NCI-H774 (cell line): ENCODE data around the gene SNTA1.
"Not testable (repeated sequence)": the region's sequence is repeated elsewhere in the genome, so short reads cannot be mapped to it uniquely, and the experiment has no call there.

Experiments
- DNase-seq: peaks from one replicate; lab custom pipeline; 2025; lab: John Stamatoyannopoulos, UW

SNTA1 gene

GRCh38 chr20:33431797-33432381 is 11.7 kb downstream of the SNTA1 start:
- no peak for DNase-seq

GRCh38 chr20:33423875-33424274 is 19.7 kb downstream of the SNTA1 start:
- not testable (repeated sequence) for DNase-seq

DNA sequence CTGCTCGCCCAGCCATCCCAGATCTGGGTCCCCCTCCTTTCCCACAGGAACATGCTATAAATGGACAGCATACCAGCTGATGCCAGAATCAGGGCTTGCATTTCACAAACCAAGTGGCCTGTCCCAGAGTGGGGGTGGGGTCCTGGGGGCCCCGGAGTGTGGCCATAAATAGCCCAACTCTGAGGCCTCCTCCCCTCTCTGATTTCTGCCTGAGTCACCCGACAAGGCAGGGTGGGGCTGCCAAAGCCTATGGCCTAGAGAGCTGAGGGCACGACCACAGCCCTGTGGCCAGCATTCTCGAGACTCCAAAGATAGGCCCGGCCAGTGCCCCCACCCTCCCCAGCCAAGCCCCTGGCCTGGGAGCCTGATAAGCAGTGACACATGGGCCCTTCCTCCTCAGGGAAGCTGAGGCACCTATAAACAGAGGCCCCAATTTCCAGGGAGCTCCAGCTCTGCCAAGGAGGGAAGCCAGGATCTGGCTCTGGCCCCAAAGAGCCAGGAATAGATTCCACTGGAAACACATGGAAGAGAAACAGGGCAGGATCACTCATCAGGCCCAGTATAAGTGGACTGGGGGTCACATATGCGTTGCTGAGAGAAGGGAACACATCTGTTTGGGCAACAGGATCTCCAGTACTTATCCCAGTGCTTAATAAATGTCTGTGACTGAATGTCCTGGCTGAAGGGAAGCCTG is 20.3 kb downstream of the SNTA1 start:
- no peak for DNase-seq

- no peak for DNase-seq
Measured at GRCh38 chr20:33419140-33419974, 24.2 kb downstream of the SNTA1 start.

- no peak for DNase-seq
Measured at GRCh38 chr20:33418033-33418432, 25.5 kb downstream of the SNTA1 start.

GRCh38 chr20:33415948-33416347 is 27.6 kb downstream of the SNTA1 start:
- no peak for DNase-seq

GRCh38 chr20:33412484-33412838 is 31.1 kb downstream of the SNTA1 start:
- DNase-seq, result no peak

- DNase-seq, result no peak
Measured at GRCh38 chr20:33411711-33412483, 31.7 kb downstream of the SNTA1 start.

- DNase-seq, result no peak
Measured at GRCh38 chr20:33411242-33411641, 32.3 kb downstream of the SNTA1 start.

DNA sequence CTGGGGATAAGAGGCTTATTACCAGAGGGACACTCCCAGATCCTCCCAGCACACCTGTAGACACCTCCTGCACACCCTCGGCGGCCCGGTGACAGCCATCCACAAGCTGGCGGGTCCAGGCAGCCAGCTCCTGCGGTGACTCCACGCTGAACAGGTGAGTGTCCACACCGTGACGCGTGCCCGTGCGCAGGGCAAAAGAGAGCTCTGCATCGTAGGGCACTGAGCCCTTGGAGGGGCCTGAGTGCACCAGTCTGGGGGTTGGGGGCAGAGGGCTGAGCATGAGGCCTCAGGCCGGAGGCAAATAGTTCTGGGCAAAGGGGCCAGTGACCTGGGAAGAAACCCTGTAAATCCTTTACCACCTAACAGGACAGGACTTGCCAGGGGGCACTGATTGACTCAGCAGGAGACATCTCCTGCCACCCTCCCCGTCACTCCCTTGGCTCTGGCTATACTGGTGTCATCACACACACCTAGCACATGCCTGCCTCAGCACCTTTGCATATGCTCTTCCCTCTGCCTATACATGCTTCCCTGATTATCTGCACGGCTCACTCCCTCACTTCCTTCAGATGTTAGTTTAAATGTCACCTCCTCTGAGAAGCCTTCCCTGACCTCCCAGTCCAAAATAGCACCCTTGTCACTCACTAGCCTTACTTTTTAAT is 33.4 kb downstream of the SNTA1 start:
- no peak for DNase-seq

GRCh38 chr20:33408716-33409654 is 34.6 kb downstream of the SNTA1 start:
- no peak for DNase-seq

- no peak for DNase-seq
Measured at GRCh38 chr20:33408313-33408712, 35.2 kb downstream of the SNTA1 start.

- DNase-seq, result no peak
Measured at GRCh38 chr20:33407796-33408195, 35.8 kb downstream of the SNTA1 start.

- no peak for DNase-seq
Measured at GRCh38 chr20:33407251-33407650, 36.3 kb downstream of the SNTA1 start.

- no peak for DNase-seq
Measured at GRCh38 chr20:33404281-33404680, 39.3 kb downstream of the SNTA1 start.

- DNase-seq, result no peak
Measured at GRCh38 chr20:33401921-33402369, 41.6 kb downstream of the SNTA1 start.

GRCh38 chr20:33401184-33401920 is 42.2 kb downstream of the SNTA1 start, which contains the start of gene CDK5RAP1:
Gene CDK5RAP1 (minus strand): TSS chr20:33401519. CDS start chr20:33397064, 4,455 bp downstream.
- DNase-seq, result peak; percentile 87

- DNase-seq, result no peak
Measured at GRCh38 chr20:33400812-33401183, 42.8 kb downstream of the SNTA1 start.

DNA sequence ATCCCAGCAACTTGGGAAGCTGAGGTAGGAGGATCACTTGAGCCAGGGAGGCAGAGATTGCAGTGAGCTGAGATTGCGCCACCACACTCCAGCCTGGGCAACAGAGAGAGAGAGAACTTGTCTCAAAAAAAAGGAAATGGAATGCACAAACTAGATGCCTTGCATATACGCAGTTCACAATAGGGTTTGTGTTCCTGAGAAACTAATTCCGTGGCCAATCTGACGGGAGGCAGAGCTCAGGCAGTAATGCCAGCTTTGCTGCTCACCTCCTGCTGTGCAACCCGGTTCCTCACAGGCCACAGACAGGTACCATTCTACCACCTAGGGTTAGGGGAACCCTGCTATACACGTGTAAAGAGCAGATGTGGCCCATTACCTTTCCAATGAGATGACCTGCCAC is 43.6 kb downstream of the SNTA1 start:
- no peak for DNase-seq

- no peak for DNase-seq
Measured at GRCh38 chr20:33394718-33395117, 48.8 kb downstream of the SNTA1 start.
